Panc1 (cell line): ENCODE results near the gene BRAT1. TPM values are rescaled to one million over a fixed set of nuclear protein-coding genes. Genes with fewer than 3 reads are reported as not detected.

Experiments
- ATAC-seq: fragments of 200-7000 bp; cut with Tn5 transposase; 2 replicates; pipeline ENCODE4 v1.9.1; 2020; ENCODE audit warnings: mild to moderate bottlenecking, moderate library complexity
- BruUV-seq: library from RNA; stranded (reverse); fragments of 400-500 nt; replicated peaks from 2 replicates; lab custom pipeline; 2021; lab: Mats Ljungman, UMichigan
- CTCF ChIA-PET: fragments of 300-600 bp; sonication (Branson Sonifier 250); formaldehyde crosslinking; loops from one replicate; lab custom pipeline; 2022; ENCODE audit warnings: antibody characterized with exemption; lab: Charles Lee
- POLR2A ChIA-PET: fragments of 300-600 bp; sonication (Branson Sonifier 250); formaldehyde crosslinking; loops from one replicate; lab custom pipeline; 2022; ENCODE audit warnings: antibody characterized with exemption; lab: Charles Lee
- DNase-seq: peaks from one replicate; pipeline ENCODE4 v3.0.0-alpha.2; 2010; ENCODE audit warnings: low read depth, low spot score
- H3K27ac ChIP-seq: 2 replicates; pipeline ENCODE4 v1.5.1; 2011; ENCODE audit warnings: mild to moderate bottlenecking, low read length, inconsistent platforms
- H3K27me3 ChIP-seq: fragments of 200-500 bp; sonication (Bioruptor generic); 2 replicates; pipeline ENCODE4 v1.6.0; 2014; ENCODE audit warnings: low read length, inconsistent platforms; ENCODE audit not compliant: control insufficient read depth, insufficient read depth
- H3K36me3 ChIP-seq: fragments of 200-500 bp; sonication (Bioruptor generic); 2 replicates; pipeline ENCODE4 v1.5.1; 2014; ENCODE audit warnings: inconsistent platforms, mild to moderate bottlenecking, low read length, moderate library complexity; ENCODE audit not compliant: control insufficient read depth, insufficient read depth
- H3K4me1 ChIP-seq: 2 replicates; pipeline ENCODE4 v1.5.1; 2011; ENCODE audit warnings: inconsistent platforms, mild to moderate bottlenecking, low read length, moderate library complexity; ENCODE audit not compliant: control insufficient read depth, insufficient read depth
- H3K4me3 ChIP-seq, 2 experiments: 2 replicates each; pipeline ENCODE4 v1.5.1; 2011 to 2012; ENCODE audit warnings: low read depth in 2 of 2, low read length in 2 of 2, mild to moderate bottlenecking in 2 of 2, inconsistent platforms in 1 of 2, moderate library complexity in 1 of 2
- H3K9me3 ChIP-seq: fragments of 200-500 bp; sonication (Bioruptor generic); 2 replicates; pipeline ENCODE4 v1.5.1; 2014; ENCODE audit warnings: low read depth, mild to moderate bottlenecking, inconsistent platforms, low read length, moderate library complexity; ENCODE audit not compliant: control insufficient read depth, insufficient read depth
- CTCF ChIP-seq: fragments of 450-650 bp; IDR thresholded peaks from 2 replicates; pipeline ENCODE4 v1.5.1; 2017; ENCODE audit warnings: mild to moderate bottlenecking
- POLR2AphosphoS5 ChIP-seq: IDR thresholded peaks from 2 replicates; pipeline ENCODE4 v1.6.1; 2012; ENCODE audit warnings: mild to moderate bottlenecking, low read depth, low read length, moderate library complexity
- REST ChIP-seq, 2 experiments: IDR thresholded peaks; 2 replicates each; pipeline ENCODE4 v1.6.1; 2011 to 2012; ENCODE audit warnings: low read depth in 2 of 2, control low read depth in 1 of 2, low read length in 1 of 2, mild to moderate bottlenecking in 1 of 2, moderate library complexity in 1 of 2; ENCODE audit not compliant: insufficient read depth in 1 of 2
- SIN3A ChIP-seq: IDR thresholded peaks from 2 replicates; pipeline ENCODE4 v1.6.1; 2012; ENCODE audit warnings: low read depth, mild to moderate bottlenecking, low read length, moderate library complexity, borderline replicate concordance; ENCODE audit not compliant: insufficient read depth
- TCF7L2 ChIP-seq: IDR thresholded peaks from 2 replicates; pipeline ENCODE4 v1.6.1; 2011; ENCODE audit warnings: mild to moderate bottlenecking, low read depth, low read length, inconsistent platforms
- in situ Hi-C: cut with HindIII; loops from 2 replicates; pipeline ENCODE4 v1.10.0; 2016; ENCODE audit warnings: low sequenced_read_pairs, low pct_unique_long_range_greater_than_20kb
- intact Hi-C: fragments of 100-400 bp; cut with micrococcal nuclease; formaldehyde crosslinking; loops from one replicate; pipeline ENCODE4 v1.10.0; 2022; ENCODE audit not compliant: unreplicated experiment
- total RNA-seq: library from RNA; stranded (reverse); gene quantifications from one replicate; pipeline ENCODE4 v1.2.1, GENCODE V29; 2021; ENCODE audit not compliant: unreplicated experiment

Gene BRAT1
- total RNA-seq, 1 experiment from 2014 or later = 76.9 TPM

DNA sequence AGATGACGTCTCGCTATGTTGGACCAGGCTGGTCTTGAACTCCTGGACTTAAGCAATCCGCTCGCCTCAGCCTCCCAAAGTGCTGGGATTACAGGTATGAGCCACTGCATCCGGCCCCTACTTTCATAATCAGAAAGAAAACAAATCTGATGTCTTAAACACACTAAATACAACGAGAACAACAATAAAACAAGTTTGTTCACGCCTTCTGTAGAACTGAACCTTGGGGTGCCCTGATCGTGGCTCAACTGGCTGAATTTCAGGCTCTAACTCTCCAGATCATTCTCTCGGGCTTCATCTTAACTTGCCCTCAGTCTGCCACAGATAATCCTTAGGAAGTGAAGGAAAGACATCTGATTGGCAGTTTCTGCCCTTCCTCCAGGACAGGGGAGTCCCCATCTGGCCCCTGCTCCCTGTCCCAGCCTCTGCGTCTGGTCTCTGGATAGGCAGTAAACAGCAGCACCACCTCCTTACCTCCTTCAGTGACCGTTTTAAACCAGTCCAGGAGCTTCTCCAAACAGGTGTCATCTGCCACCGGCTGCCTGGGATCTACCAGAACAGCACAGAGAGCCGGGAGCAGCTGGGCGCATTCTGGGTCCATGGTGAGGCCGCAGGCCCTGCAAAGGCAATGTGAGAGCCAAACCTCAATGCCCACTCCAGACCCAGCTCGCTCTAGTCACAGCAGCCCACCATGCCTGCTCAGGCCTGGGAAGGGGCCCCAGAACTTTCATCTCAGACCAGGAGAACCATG, 1.3 kb downstream of the BRAT1 start:
- ATAC-seq (no peak), DNase-seq (no peak)
- Histone ChIP-seq H3K9me3 (no peaks in the 10 kb centered on the region), H3K4me3 (peak overlapping the region; percentile 61 to 75), H3K27me3 (no peaks in the 10 kb centered on the region), H3K36me3 (peaks cover 13% of the 10 kb centered on the region), H3K27ac (peak overlapping the region; percentile 96), H3K4me1 (peaks cover 13% of the 10 kb centered on the region)
- BruUV-seq = no TSS peak
- in situ Hi-C loops (no loop called here), intact Hi-C loops (no loop called here)
- CTCF ChIA-PET = interaction anchor here (0.6 kb wide), 1 partner anchor 10 kb away, joined by 3 read pairs; no protein-coding TSS in a partner anchor
- TF ChIP-seq CTCF = no peak
- no peak for TF ChIP-seq SIN3A
- TF ChIP-seq POLR2AphosphoS5 = no peak
- TF ChIP-seq TCF7L2 = no peak
- no peak for TF ChIP-seq REST (IDR thresholded peaks at IDR 0.05; ENCODE audit: insufficient read depth in 1 of 2, low read depth in 2 of 2, low read length in 1 of 2)
- POLR2A ChIA-PET = no interaction called here

DNA sequence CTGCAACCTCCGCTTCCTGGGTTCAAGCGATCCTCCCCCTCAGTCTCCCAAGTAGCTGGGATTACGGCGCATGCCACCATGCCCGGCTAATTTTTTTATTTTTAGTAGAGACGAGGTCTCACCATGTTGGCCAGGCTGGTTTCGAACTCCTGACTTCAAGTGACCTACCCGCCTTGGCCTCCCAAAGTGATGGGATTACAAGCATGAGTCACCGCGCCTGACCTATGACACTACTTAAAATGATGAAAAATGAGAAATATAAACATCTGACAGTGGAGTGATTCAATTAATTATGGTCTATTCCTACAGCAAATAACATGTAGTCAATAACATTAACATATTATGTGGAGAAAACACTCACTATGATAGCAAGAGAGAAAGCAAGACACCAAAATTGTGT, 2.2 kb downstream of the BRAT1 start:
- DNase-seq (no peak), ATAC-seq (no peak)
- CTCF ChIA-PET = no interaction called here
- H3K4me3 ChIP-seq = no peak overlapping the region
- no peaks in the 10 kb centered on the region for H3K9me3 ChIP-seq
- in situ Hi-C loops = no loop called here
- no peak for TF ChIP-seq TCF7L2
- TF ChIP-seq POLR2AphosphoS5 = no peak
- TF ChIP-seq REST (IDR thresholded peaks at IDR 0.05; ENCODE audit: insufficient read depth in 1 of 2, low read depth in 2 of 2, low read length in 1 of 2) = no peak
- TF ChIP-seq CTCF = no peak
- TF ChIP-seq SIN3A = no peak
- POLR2A ChIA-PET = interaction anchor here (0.6 kb wide), 1 partner anchor 885 kb away, joined by 3 read pairs; no protein-coding TSS in a partner anchor
- H3K27ac ChIP-seq = no peak overlapping the region
- H3K36me3 ChIP-seq = peaks cover 14% of the 10 kb centered on the region
- H3K27me3 ChIP-seq = no peaks in the 10 kb centered on the region
- H3K4me1 ChIP-seq = peaks cover 9% of the 10 kb centered on the region
- intact Hi-C loops = no loop called here
- BruUV-seq = no TSS peak
